GM21528 (cell line): ENCODE measurements around the gene COPZ2.
"Not testable (repeated sequence)": the region's sequence is repeated elsewhere in the genome, so short reads cannot be mapped to it uniquely, and the experiment has no call there.

ENCODE experiments used
- ATAC-seq: cut with Tn5 transposase; IDR thresholded peaks from one replicate; pipeline ENCODE4 v1.9.1; 2021; ENCODE audit warnings: mild to moderate bottlenecking, moderate library complexity; ENCODE audit not compliant: unreplicated experiment, low FRiP score

The COPZ2 gene

GRCh38 chr17:48036693-48037035, 933 bp downstream of the COPZ2 start:
- ATAC-seq, result no peak

GRCh38 chr17:48034734-48035133, 2.9 kb downstream of the COPZ2 start:
- ATAC-seq, result not testable (repeated sequence)

- no peak for ATAC-seq
These were observed 5.6 kb downstream of the COPZ2 start for GRCh38 chr17:48031966-48032365.

GRCh38 chr17:48030531-48030930, 7.1 kb downstream of the COPZ2 start:
- ATAC-seq, result no peak

GRCh38 chr17:48028736-48029135, 8.9 kb downstream of the COPZ2 start:
- no peak for ATAC-seq

- ATAC-seq, result no peak
These were observed 10.1 kb downstream of the COPZ2 start for GRCh38 chr17:48027322-48027981.

- ATAC-seq, result no peak
These were observed 10.9 kb downstream of the COPZ2 start for GRCh38 chr17:48026502-48027321.

- ATAC-seq, result no peak
These were observed 11.6 kb downstream of the COPZ2 start for GRCh38 chr17:48025904-48026501.

- ATAC-seq, result peak; percentile 78
These were observed 12.3 kb downstream of the COPZ2 start for GRCh38 chr17:48025040-48025903.

GRCh38 chr17:48024149-48025039, 13.2 kb downstream of the COPZ2 start:
- peak; percentile 32 for ATAC-seq

GRCh38 chr17:48023400-48024148, 14.0 kb downstream of the COPZ2 start:
- no peak for ATAC-seq

GRCh38 chr17:48022901-48023300, 14.7 kb downstream of the COPZ2 start:
- no peak for ATAC-seq

GRCh38 chr17:48021934-48022333, 15.7 kb downstream of the COPZ2 start:
- ATAC-seq, result no peak

- ATAC-seq, result not testable (repeated sequence)
These were observed 19.8 kb downstream of the COPZ2 start for GRCh38 chr17:48017817-48018158.

GRCh38 chr17:48016112-48016511, 21.5 kb downstream of the COPZ2 start:
- ATAC-seq, result no peak

- ATAC-seq, result no peak
These were observed 22.9 kb downstream of the COPZ2 start for GRCh38 chr17:48014595-48015111.

- ATAC-seq, result no peak
These were observed 23.6 kb downstream of the COPZ2 start for GRCh38 chr17:48013876-48014594.

- no peak for ATAC-seq
These were observed 24.9 kb downstream of the COPZ2 start for GRCh38 chr17:48012654-48013053.
